ENCODE data around the gene AGXT.

GRCh38 chr2:240864475-240864874 lies 4.1 kb upstream of the AGXT start:
- no peak for TF ChIP-seq POLR2A (IDR thresholded peaks at IDR 0.05)
- TF ChIP-seq, protein P1, sequence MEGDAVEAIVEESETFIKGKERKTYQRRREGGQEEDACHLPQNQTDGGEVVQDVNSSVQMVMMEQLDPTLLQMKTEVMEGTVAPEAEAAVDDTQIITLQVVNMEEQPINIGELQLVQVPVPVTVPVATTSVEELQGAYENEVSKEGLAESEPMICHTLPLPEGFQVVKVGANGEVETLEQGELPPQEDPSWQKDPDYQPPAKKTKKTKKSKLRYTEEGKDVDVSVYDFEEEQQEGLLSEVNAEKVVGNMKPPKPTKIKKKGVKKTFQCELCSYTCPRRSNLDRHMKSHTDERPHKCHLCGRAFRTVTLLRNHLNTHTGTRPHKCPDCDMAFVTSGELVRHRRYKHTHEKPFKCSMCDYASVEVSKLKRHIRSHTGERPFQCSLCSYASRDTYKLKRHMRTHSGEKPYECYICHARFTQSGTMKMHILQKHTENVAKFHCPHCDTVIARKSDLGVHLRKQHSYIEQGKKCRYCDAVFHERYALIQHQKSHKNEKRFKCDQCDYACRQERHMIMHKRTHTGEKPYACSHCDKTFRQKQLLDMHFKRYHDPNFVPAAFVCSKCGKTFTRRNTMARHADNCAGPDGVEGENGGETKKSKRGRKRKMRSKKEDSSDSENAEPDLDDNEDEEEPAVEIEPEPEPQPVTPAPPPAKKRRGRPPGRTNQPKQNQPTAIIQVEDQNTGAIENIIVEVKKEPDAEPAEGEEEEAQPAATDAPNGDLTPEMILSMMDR (IDR thresholded peaks at IDR 0.05 in 8 of 11, conservative IDR thresholded peaks at IDR 0.05 in 3 of 11), result no peak
